ENCODE results near the gene FAM20C.

FAM20C gene

GRCh38 chr7:188727-189500, 3.5 kb upstream of the FAM20C start:
- H3K4me1 Mint-ChIP-seq: peaks cover 2% of the 10 kb centered on the region
- no peak overlapping the region for H3K4me3 Mint-ChIP-seq

GRCh38 chr7:189719-190118, 2.7 kb upstream of the FAM20C start:
- peaks cover 2% of the 10 kb centered on the region for H3K4me1 Mint-ChIP-seq
- peaks cover 14% of the 10 kb centered on the region for H3K27me3 Mint-ChIP-seq
- DNase-seq (ENCODE audit: low spot score in 2 of 2) (no peak), ATAC-seq (ENCODE audit: low read depth) (no peak)
- H3K36me3 Mint-ChIP-seq: no peaks in the 10 kb centered on the region
- H3K27ac Mint-ChIP-seq: no peak overlapping the region
- no peaks in the 10 kb centered on the region for H3K9me3 Mint-ChIP-seq
- H3K4me3 Mint-ChIP-seq: no peak overlapping the region

More at GRCh38 chr7:188727-189500, 3.5 kb upstream of the FAM20C start:
- H3K36me3 Mint-ChIP-seq: no peaks in the 10 kb centered on the region
- peaks cover 14% of the 10 kb centered on the region for H3K27me3 Mint-ChIP-seq
- no peaks in the 10 kb centered on the region for H3K9me3 Mint-ChIP-seq
- DNase-seq (ENCODE audit: low spot score in 2 of 2) (no peak), ATAC-seq (ENCODE audit: low read depth) (no peak)
- H3K27ac Mint-ChIP-seq: no peak overlapping the region

- Mint-ChIP-seq H3K27me3 (peaks cover 14% of the 10 kb centered on the region), H3K4me1 (peaks cover 2% of the 10 kb centered on the region), H3K9me3 (no peaks in the 10 kb centered on the region), H3K4me3 (no peak overlapping the region), H3K27ac (no peak overlapping the region), H3K36me3 (no peaks in the 10 kb centered on the region)
- no peak for ATAC-seq (ENCODE audit: low read depth)
- no peak for DNase-seq (ENCODE audit: low spot score in 2 of 2)
These were observed 2.2 kb upstream of the FAM20C start for GRCh38 chr7:190196-190595.

DNA sequence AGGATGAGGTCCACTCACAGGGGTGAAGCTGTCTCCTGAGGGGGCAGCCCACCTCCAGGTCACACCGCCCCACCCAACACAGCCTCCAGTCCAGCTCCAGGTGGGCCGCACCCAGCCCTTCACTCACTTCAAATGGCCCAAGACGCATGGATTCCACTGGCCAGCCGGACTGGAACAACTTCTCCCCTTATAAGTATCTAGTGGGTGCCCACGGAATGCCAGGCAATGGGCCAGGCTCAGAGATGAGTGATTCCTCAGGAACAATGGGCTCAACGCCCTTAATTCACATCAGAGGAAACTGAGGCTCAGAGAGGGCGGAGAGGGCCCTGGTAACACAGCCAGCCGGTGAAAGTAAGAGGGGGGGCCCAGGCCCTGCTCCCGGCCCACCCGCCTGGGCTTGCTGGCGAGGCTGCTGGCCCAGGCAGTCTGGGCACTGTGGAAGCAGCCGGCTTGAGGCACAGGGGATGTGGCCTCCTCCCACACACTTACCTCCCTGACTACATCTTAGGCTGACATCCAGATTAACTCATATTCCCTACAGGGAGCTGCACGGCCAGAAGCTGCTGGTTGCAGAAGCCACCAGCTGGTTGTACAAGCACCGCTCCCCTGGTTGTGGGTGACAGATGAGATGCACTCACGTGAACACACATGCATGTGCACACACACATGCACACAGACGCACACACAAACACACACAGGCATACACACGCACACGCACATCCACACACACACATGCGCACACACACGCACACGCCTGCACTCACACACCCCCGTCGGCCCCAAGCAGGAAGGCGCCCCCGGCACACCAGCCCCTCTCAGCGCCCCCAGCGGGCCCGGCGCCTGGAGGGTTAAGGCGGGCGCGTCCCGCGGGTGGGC, 1.0 kb upstream of the FAM20C start:
- peaks cover 2% of the 10 kb centered on the region for H3K4me1 Mint-ChIP-seq
- peak; percentile 11 for ATAC-seq (ENCODE audit: low read depth)
- no peak for DNase-seq (ENCODE audit: low spot score in 2 of 2)
- H3K36me3 Mint-ChIP-seq: no peaks in the 10 kb centered on the region
- H3K27me3 Mint-ChIP-seq: peaks cover 18% of the 10 kb centered on the region
- peak overlapping the region; percentile 63 for H3K4me3 Mint-ChIP-seq
- H3K9me3 Mint-ChIP-seq: no peaks in the 10 kb centered on the region
- no peak overlapping the region for H3K27ac Mint-ChIP-seq

- Mint-ChIP-seq H3K9me3 (no peaks in the 10 kb centered on the region), H3K36me3 (no peaks in the 10 kb centered on the region), H3K27ac (no peak overlapping the region), H3K4me1 (peaks cover 2% of the 10 kb centered on the region), H3K4me3 (no peak overlapping the region), H3K27me3 (peaks cover 22% of the 10 kb centered on the region)
- DNase-seq (ENCODE audit: low spot score in 2 of 2) (no peak), ATAC-seq (ENCODE audit: low read depth) (no peak)
These were observed 520 bp downstream of the FAM20C start for GRCh38 chr7:192701-193480.

DNA sequence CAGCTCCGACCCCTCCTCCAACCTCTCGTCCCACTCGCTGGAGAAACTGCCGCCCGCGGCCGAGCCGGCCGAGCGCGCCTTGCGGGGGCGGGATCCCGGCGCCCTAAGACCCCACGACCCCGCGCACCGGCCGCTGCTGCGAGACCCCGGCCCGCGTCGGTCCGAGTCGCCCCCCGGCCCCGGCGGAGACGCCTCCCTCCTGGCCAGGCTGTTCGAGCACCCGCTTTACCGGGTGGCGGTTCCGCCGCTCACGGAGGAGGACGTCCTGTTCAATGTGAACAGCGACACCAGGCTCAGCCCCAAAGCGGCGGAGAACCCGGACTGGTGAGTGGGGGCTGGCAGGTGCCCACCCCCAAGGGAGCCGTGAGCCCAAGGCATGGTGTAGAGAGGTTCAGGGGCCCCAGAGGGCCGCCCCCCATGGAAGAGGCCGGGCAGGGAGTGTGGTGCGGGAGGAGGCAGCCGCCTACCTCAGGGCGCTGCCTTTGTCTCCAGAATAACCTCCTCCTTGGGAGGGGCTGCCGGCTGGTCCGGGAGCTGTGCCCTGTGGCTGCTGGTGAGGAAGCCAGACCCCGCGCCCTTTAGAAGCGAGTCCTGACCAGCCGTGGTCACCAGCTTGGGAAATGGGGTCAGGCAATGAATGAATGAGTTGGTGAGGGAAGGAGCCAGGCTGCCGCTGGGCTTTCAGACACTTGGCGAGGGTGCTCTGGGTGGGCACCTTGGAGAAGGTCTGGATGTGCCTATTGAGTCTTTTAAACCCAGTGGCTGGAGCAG, 1.3 kb downstream of the FAM20C start:
- ATAC-seq (ENCODE audit: low read depth) (no peak), DNase-seq (ENCODE audit: low spot score in 2 of 2) (no peak)
- peaks cover 24% of the 10 kb centered on the region for H3K27me3 Mint-ChIP-seq
- no peaks in the 10 kb centered on the region for H3K9me3 Mint-ChIP-seq
- H3K4me3 Mint-ChIP-seq: peak overlapping the region; percentile 22
- H3K4me1 Mint-ChIP-seq: peaks cover 2% of the 10 kb centered on the region
- no peaks in the 10 kb centered on the region for H3K36me3 Mint-ChIP-seq
- no peak overlapping the region for H3K27ac Mint-ChIP-seq

DNA sequence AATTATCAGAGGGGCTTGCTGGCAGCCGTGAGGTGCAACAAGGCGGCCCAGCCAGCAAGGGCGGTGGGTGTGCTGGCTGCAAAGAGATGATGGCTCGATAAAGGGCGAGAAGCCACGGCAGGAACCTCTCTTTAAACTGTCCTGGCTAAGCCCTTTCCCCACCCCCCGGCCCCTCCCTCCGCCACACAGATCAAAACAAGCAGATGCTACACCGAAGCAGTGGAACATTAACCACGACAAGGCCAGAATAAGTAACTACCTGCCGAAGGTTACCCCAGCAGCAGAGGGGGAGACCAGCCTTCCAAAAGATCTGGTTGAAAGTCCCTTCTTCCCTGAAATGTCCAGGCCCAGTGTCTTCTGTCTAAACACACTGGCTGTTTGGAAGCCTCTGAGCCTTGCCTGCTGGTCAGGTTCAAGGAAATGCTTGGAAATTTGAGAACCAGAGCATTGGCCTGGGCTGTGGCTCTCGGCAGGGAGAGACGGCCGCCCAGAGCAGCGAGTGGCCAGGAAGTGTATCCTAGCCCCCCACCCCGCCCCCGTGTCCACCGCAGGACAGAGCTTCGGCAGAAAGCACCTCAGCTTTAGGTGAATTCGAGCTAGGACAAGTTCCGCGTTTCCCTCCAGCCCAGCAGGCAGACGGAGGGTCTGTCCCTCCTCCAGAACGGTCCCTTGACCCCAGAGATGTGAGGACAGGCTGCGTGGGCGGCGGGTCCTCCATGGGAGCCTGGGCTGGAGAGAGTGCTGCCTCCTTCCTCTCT, 2.1 kb downstream of the FAM20C start:
- DNase-seq (ENCODE audit: low spot score in 2 of 2) (no peak), ATAC-seq (ENCODE audit: low read depth) (no peak)
- H3K4me1 Mint-ChIP-seq: peaks cover 2% of the 10 kb centered on the region
- H3K27ac Mint-ChIP-seq: no peak overlapping the region
- H3K4me3 Mint-ChIP-seq: peak overlapping the region; percentile 22
- H3K27me3 Mint-ChIP-seq: peaks cover 21% of the 10 kb centered on the region
- no peaks in the 10 kb centered on the region for H3K9me3 Mint-ChIP-seq
- no peaks in the 10 kb centered on the region for H3K36me3 Mint-ChIP-seq

DNA sequence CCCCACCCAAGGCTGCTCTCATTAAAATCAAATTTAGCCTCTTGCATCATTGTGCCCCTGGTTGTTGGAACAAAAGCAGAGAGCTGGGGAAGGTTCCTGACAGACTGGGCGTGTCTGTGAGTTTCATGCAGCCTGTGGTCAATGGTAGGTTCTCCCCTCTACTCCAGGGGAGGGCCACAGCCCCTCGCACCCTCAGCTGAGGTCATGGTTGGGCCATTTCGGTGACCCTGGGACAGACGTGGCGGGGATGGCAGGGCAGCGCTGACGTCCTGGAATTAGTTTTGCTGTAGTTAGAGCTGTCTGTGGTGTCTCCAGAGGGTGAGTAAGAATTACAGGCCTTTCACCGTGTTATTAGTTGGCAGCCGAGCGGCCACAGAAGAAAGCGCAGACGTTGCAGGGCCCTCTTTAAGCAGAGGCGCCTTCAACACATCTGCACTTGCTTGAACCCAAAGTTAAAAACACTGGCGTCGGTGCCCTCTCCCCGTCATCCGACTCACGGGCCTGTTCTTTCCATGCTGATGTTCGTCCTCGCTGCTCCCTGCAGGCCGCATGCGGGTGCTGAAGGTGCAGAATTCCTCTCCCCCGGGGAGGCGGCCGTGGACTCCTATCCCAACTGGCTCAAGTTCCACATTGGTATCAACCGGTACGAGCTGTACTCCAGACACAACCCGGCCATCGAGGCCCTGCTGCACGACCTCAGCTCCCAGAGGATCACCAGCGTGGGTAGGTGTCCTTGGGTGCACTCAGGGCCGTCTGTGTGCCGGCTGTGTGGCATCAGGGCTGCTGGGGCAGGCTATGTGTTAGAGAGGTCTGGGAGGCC, 2.8 kb downstream of the FAM20C start:
- Mint-ChIP-seq H3K27ac (no peak overlapping the region), H3K4me3 (no peak overlapping the region), H3K27me3 (peaks cover 16% of the 10 kb centered on the region), H3K36me3 (no peaks in the 10 kb centered on the region), H3K4me1 (peaks cover 2% of the 10 kb centered on the region), H3K9me3 (no peaks in the 10 kb centered on the region)
- ATAC-seq (ENCODE audit: low read depth) (no peak), DNase-seq (ENCODE audit: low spot score in 2 of 2) (no peak)

- H3K27me3 Mint-ChIP-seq: peaks cover 16% of the 10 kb centered on the region
- H3K9me3 Mint-ChIP-seq: no peaks in the 10 kb centered on the region
- no peak overlapping the region for H3K27ac Mint-ChIP-seq
- no peaks in the 10 kb centered on the region for H3K36me3 Mint-ChIP-seq
- H3K4me3 Mint-ChIP-seq: no peak overlapping the region
- ATAC-seq (ENCODE audit: low read depth): no peak
- DNase-seq (ENCODE audit: low spot score in 2 of 2): no peak
- H3K4me1 Mint-ChIP-seq: peaks cover 2% of the 10 kb centered on the region
These were observed 3.4 kb downstream of the FAM20C start for GRCh38 chr7:195830-196128.

GRCh38 chr7:196283-196682, 3.9 kb downstream of the FAM20C start:
- Mint-ChIP-seq H3K4me1 (peaks cover 2% of the 10 kb centered on the region), H3K9me3 (no peaks in the 10 kb centered on the region), H3K27ac (no peak overlapping the region), H3K36me3 (no peaks in the 10 kb centered on the region), H3K4me3 (no peak overlapping the region), H3K27me3 (peaks cover 14% of the 10 kb centered on the region)
- DNase-seq (ENCODE audit: low spot score in 2 of 2) (no peak), ATAC-seq (ENCODE audit: low read depth) (no peak)

GRCh38 chr7:196778-197321, 4.5 kb downstream of the FAM20C start:
- no peak overlapping the region for H3K27ac Mint-ChIP-seq
- no peaks in the 10 kb centered on the region for H3K36me3 Mint-ChIP-seq
- no peak for DNase-seq (ENCODE audit: low spot score in 2 of 2)
- H3K4me1 Mint-ChIP-seq: no peaks in the 10 kb centered on the region
- peaks cover 12% of the 10 kb centered on the region for H3K27me3 Mint-ChIP-seq
- no peak overlapping the region for H3K4me3 Mint-ChIP-seq
- no peak for ATAC-seq (ENCODE audit: low read depth)
- no peaks in the 10 kb centered on the region for H3K9me3 Mint-ChIP-seq
